GM11168 (cell line): ENCODE results near the gene TSPAN14.
"Not testable (repeated sequence)": the region's sequence is repeated elsewhere in the genome, so short reads cannot be mapped to it uniquely, and the experiment has no call there.

Experiments
- in situ Hi-C: fragments of 300-500 bp; cut with MboI; formaldehyde crosslinking; loops from one replicate; pipeline ENCODE4 v1.12.0; 2022; ENCODE audit warnings: low sequenced_read_pairs; ENCODE audit not compliant: unreplicated experiment

TSPAN14 gene

DNA sequence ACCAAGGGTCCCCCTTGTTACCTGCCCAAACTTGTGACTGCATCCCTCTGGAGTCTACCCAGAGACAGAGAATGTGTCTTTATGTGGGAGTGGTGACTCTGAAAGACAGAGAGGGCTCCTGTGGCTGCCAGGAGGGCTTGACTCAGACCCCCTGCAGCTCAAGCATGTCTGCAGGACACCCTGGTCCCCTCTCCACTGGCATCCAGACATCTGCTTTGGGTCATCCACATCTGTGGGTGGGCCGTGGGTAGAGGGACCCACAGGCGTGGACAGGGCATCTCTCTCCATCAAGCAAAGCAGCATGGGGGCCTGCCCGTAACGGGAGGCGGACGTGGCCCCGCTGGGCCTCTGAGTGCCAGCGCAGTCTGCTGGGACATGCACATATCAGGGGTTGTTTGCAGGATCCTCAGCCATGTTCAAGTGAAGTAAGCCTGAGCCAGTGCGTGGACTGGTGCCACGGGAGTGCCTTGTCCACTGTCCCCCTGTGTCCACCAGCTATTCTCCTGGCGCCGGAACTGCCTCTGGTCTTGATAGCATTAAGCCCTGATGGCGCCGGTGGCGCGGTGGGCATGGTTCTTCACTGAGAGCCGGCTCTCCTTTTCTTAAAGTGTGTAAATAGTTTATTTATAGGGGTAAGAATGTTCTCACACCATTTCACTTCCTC, 64.2 kb downstream of the TSPAN14 start:
- in situ Hi-C loops = no loop called here

DNA sequence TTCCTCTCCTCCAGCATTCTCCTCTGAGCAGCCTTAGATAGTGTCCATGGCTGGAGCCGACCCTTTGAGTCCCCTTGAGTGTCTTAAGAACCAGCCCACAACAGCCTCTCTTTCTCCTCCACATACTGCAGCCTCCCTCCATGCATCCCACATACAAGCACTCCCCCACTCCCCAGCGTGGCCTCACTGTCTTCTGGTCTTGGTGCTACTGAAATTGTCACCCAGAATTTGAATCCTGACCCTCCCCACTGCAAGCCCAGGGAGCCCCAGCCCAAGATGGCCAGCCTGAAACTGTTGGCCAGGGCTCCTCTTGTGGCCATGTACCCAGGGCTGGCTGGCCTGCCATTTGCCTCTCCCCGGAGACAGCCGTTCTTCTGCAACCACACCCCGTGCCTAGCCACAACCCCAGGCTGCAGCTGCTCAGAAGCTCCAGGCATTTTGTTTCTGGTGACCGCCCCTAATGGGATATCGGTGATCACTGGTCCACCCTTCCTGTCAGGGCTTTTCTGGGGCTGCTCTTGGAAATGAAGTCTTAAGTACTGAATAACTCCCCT, 64.8 kb downstream of the TSPAN14 start:
- in situ Hi-C loops = no loop called here

DNA sequence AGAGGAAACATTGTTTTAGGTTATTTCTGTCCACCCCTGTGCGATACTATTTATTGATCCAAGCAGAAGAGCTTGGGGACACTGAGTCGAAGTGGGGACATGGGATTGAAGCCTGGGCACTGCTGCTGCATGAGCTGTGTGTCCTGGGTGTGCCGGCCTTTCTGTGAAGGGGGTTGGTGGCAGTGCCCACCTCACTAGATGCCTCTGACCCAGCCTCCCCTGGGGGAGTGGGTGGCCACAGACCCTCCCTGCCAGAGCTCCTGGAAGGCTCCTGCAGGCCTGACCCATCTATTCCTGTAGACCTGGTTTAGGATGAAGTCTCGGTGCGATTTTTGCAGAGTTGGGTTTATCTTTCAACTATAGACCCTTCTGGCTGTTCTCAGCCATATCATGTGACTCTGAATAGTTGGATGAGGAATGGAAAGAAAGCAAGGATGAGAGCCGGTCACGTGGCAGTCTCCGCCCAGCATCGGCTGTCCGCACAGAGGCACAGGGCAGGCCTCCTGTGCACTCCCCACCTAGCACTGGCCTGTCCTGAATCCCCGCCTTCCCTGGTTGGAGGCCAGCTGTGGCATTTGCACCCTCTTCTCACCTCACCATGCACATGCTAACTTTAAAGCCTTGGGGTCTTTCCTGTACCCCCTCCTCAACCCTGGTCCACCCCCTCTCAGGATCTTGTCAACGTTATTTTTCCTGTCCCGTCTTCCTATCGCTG, 66.0 kb downstream of the TSPAN14 start:
- in situ Hi-C loops = no loop called here

DNA sequence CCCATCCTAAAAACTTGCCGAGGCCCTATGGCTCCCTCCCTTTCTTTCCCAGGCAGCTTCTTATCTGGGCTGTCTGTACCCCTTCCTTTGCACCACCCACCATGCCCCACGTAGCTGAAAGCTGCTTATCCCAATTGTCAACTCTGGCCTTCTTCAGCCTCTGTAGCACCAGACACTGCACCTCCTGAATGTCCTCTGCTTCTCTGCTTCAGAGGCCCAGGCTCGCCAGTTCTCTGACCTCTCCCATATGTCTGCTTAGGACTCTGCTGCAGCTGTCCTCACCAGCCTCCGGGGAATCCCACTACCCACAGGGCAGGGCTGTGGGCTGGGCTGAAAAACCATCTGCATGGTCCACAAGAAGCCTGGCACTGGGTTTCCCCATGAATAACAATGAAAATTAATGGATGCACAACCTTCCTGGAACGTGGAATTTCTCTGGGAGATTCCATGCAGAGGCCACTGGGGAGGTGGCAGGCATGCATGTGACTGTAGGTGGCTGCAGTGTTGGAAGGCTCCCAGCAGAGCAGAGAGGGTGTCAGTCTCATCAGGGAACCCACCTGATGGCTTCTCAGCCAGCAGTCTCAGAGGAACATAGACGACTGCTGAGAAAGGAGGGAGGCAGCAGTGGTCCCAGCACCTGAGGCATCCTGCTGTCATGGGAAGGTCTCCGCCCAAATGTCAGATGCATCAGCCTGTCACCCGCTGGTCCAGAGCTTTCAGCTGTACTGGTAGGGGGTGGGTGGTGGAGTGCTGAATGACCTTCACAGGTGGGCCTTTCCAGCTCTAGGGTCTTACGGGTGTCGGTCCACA, 66.8 kb downstream of the TSPAN14 start:
- in situ Hi-C loops = no loop called here

DNA sequence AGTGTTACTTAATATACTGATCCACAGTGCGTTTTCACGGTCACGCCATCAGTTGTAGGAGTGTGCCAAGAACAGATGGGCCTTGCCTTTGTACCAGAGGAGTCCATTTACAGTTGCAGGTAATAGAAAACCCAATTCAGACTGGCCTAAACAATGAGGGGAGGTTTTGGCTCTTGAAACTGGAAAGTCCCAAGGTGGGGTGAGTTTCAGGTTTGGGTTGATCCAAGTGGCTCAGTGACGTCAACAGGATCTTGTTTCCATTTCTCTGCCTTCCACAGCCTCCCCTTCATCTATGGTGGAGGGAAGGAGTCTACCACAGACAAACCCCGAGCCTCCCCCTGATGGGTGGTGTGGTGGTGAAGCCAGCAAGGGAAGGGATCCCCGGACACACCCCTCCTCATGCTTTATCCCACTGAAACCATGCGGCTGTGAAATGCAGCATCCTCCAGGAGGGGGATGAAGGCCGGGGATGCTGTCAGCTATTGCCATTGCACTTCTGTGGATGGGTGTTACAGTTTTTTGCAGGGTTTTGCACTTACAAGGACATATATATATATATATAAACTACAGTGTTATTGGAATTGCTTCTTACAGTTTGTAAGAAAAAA, 68.8 kb downstream of the TSPAN14 start:
- in situ Hi-C loops = no loop called here

DNA sequence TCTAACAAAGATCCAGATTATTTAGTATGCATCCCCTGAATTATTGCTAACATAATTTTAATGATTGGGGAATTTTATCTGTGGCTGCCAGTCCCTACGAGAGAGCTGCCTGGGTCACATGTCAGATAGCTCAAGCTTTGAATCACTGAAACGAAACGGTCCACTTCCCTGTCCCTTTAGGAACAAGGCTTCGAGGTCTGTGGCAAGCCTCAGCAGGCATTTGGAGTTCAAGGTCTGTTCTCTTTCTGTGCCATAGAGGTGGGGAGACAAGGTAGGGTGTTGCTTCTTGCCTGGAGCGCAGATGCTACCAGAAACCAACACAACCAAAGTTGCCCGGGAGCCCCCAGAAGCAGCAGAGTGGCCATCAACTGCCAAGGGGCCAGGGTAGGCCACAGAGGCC, 69.7 kb downstream of the TSPAN14 start:
- in situ Hi-C loops = no loop called here

DNA sequence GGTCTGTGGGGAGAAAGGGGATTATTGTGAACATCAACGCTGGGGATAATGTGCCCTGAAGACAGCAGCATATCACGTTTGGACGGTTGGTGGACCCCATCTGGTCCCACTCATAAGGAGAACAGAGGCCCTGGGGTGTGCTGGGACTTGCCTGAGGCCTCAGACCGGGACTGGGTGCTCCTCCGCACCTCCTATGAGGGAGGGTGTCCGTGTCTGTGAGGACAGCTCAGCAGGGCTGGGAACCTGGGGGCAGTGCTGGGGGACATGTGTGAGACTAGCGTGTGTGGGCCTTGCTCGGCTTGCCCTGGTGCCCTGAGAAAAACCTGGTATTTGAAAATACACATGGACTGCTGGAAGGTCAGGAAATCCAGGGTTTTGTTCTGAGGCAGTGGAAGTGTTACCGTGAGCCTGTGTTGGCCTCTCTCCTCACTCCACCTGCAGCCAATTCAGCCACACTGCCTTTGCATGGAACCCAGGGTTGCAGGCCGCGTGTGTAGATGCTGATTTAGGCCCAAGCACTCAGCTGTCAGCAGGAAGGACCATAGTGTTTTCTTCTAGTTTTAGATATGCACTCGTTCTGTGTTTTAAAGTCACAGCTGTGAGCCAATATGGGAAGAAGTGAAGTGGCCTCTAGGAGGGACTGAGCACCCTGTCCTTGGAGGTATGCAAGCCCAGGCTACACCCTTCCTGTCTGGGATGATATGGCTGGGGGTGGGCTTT, 70.2 kb downstream of the TSPAN14 start:
- in situ Hi-C loops = no loop called here

DNA sequence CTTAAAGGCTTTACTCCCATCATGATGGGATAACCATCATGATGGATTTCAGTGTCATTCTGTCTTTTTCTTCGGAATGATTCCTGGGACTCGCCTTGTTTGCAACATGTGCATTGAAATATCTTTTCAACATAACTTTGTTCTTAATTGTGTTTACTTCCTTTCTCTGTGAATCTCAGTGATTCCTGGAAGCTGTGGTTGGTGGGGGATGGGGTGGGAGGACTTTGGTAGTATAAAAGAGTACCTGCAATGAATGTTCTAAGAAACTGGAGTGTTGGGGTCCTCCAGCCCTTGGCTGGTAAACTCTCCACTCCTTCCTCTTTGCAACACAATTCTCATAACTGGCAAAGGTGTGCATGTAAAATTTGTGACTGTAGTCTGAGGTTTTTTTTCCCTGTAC, 72.1 kb downstream of the TSPAN14 start:
- in situ Hi-C loops = no loop called here

DNA sequence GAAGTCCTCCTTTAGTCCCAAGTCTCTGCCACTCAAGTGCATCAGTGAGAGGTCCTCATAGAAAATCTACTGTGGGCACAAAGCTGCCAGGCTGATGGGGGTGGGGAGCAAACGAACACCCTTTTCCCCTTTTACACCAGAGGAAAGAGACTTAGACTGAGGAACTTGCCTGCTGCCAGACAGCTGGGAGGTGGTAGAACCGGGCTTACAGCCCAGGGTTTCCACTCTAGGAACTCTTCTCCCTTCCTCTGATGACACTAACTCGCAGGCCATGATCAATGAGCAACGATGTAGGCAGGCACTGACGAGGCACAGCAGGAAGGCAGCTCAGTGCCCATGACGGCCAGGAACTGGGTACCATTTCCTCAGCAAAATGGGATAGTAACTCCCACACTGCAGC, 72.6 kb downstream of the TSPAN14 start:
- in situ Hi-C loops = no loop called here

DNA sequence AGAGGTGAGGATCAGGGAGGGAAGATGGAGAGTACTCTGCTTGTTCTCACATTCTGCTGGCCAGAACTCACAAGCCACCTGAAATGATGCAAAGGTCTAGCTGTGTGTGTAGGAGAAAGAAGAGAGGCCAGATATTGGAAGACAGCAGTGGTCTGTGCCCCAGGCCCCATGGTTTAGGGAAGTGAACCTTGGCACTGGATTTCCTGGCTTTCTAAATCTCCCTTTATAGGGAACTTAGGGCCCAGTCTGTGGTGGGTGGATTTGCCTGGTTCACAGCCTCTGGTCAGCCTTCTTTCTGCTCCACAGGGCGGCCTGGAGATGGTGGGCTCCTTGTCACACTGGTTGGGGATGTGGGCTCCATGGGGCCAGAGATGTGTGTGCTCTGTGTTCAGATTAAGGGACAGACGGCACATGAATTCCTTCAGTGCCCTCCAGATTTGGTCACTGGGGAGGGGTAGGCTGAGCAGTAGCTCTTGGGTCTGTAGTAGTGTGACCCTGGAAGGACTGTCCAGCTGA, 74.1 kb downstream of the TSPAN14 start:
- in situ Hi-C loops = no loop called here

DNA sequence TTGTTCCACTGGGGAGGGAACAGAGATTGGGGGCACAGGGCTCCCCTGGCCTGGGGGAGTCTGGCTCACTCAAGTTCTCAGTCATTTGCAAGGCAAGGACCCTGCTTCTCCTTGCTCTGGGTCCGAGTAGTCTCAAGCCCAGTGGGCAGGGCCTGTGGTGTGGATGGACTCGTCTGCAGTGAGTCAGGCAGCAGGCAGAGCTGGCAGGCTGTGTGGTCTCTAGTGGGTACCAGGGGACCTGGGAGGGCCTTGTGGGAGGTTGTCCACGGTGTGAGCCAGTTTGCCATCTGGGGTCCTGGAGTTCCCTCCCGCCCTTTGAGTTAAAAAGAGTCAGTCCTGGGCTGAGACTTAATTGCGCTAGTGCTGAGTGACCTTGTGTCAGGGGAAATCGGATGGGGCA, 74.8 kb downstream of the TSPAN14 start:
- in situ Hi-C loops = no loop called here

DNA sequence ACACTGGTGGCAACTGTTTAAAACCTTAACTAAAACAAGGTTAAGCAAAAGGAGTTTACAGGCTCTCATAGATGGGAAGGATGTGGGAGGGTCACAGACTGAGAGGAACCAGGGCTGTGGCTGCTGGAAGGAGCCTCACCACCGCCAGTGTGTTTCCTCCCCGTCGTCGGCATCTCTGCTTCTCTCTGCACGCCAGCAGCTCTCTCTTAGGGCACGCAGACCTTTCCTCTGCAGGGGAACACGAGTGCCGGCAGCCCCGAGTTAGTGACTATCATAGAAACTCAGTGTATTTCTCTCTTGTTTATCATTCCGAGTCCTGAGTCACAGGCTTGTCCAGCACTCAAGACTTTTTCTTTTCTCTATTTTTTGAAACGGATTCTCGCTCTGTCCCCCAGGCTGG, 75.5 kb downstream of the TSPAN14 start:
- in situ Hi-C loops = no loop called here

DNA sequence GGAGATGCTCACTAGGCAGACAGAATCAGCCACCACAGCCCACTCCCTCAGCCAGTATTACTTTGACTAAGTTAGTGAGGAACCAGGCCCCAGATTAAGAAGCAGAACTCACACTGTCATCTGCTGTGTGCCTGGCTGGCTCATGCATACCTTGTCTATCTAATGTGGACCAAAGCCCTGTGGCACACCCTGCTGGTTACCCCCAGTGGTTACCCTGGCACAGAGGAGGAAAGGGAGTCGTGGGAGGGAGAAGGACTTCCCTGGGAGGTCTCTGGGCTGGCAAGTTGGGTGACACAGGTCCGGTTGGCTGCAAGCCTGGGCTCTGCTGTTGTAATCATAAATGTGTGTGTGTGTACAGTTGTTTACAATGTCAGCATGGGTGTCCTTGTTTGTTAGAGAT, 76.1 kb downstream of the TSPAN14 start:
- in situ Hi-C loops = no loop called here

DNA sequence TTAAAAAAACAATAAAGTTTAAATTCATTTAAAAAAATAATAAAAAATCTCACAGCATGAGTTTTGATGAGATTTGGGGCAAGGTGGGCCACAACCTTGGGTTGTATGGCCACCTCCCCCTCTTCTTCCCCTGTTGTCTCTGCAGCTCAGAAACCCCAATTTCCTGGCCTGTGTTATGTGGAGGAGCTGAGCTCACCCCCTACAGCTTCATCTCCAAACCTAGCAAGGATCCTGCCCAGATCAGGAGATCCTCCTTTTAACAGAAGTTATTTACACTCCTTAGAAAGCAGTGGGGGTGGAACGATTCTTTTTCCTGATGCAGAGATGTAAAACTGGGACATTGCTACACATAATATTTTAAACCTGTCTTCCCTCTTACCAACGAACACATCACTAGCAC, 76.7 kb downstream of the TSPAN14 start:
- in situ Hi-C loops = no loop called here

DNA sequence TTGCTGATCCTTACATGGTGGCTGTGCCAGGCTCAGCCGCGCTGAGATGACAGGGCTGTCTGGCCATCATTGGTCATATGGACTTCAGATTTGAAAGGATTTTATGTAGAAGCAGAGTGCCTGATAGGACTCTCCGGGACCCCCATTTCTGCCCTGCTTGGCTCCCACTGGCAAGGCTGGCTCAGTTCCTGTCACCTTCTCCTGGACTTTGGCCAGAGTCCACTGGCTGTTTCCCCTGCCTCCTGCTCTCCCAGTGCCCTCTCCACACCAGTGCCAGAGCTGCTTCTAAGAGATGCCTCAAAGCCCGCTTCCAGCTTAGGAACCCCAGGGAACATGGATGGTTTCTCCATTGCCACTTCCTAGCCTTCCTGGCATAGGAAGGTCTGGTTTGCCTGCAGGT, 78.5 kb downstream of the TSPAN14 start:
- in situ Hi-C loops = no loop called here

DNA sequence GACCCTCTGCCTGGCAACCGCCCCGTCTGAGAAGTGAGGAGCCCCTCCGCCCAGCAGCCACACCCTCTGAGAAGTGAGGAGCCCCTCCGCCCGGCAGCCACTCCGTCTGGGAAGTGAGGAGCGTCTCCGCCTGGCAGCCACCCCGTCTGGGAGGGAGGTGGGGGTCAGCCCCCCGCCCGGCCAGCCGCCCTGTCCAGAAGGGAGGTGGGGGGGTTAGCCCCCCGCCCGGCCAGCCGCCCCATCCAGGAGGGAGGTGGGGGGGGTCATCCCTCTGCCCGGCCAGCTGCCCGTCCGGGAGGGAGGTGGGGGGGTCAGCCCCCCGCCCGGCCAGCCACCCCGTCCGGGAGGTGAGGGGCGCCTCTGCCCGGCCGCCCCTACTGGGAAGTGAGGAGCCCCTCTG, 79.9 kb downstream of the TSPAN14 start:
- in situ Hi-C loops = not testable (repeated sequence)

DNA sequence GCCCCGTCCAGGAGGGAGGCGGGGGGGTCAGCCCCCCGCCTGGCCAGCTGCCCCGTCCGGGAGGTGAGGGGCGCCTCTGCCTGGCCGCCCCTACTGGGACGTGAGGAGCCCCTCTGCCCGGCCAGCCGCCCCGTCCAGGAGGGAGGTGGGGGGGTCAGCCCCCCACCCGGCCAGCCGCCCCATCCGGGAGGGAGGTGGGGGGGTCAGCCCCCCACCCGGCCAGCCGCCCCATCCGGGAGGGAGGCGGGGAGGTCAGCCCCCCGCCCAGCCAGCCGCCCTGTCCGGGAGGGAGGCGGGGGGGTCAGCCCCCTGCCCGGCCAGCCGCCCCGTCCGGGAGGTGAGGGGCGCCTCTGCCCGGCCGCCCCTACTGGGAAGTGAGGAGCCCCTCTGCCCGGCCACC, 80.5 kb downstream of the TSPAN14 start:
- in situ Hi-C loops = not testable (repeated sequence)

DNA sequence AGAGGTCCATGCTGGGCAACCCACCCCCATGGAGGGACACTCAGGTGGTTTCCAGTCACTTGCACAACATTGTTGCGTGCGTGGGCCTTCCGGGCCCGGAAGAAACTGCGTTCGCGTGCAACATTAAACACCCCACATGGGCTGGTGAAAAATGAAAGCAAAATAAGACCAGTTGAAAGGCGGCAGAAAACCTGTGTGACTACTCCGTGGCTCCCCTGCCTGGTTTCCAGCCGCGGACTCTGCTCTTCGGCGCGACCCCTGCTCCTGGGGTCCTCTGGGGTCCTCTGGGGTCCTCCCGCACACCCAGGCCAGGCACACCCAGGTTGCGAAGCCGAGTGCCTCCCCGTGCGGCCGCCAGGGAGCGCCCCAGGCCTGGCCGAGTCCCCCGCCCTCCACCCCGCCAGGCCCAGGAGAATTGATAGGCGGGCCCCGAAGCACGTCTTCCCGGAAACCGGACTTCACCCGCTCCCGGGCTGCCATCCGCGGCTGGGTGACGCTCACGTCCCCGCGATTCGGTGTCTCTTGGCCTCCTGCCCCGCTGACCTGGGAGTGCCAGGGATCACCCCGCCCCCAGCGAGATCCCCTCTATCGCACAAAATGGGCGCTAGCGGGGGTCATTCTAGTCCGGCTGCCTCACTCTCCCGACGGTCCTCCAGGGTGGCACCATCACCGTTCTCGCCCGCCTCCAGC, 81.7 kb downstream of the TSPAN14 start:
- in situ Hi-C loops = no loop called here

DNA sequence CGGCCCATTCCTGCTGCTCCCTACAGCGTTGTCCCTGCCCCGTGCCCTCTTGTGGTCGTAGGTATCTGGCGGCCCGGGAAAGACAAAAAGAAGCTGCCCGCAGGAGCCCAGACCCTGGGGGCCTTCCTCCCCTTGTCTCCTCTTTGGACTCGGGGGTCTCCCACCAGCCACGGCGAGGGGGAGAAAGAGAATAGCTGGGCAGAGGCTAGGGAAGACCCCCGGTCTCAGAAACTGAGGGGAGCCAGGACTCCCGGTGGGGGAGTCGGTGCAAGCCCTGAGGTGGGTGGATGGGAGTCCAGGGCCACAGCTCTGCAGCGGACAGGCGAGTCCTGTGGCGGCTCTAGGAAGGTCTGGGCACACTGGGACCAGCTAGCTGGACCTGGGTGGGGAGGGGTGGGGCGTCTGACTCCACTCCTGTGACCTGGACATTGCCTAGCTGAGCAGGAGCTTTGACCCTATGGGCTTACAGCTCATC, 82.3 kb downstream of the TSPAN14 start:
- in situ Hi-C loops = no loop called here
